Transverse colon (tissue), 4 donors: ENCODE data around the gene CD22.
"Not testable (repeated sequence)": the region's sequence is repeated elsewhere in the genome, so short reads cannot be mapped to it uniquely, and the experiment has no call there.

Experiments used
- CTCF ChIP-seq, 5 experiments: fragments of 200-600 bp in 3 of 5; fragments of 450-650 bp in 2 of 5; sonication (generic) in 3 of 5; IDR thresholded peaks; 1 replicate in 2 of 5; 2 replicates in 3 of 5; pipeline ENCODE4 v1.5.1; 2016 to 2017; ENCODE audit warnings: antibody characterized with exemption in 5 of 5, inconsistent platforms in 3 of 5, mild to moderate bottlenecking in 2 of 5, moderate library complexity in 1 of 5
- EP300 ChIP-seq: sonication (generic); formaldehyde crosslinking; IDR thresholded peaks from one replicate; pipeline ENCODE4 v1.6.1; 2017; ENCODE audit warnings: antibody characterized with exemption, low read depth
- POLR2A ChIP-seq: fragments of 450-650 bp; IDR thresholded peaks from one replicate; pipeline ENCODE4 v1.6.1; 2016; ENCODE audit warnings: antibody characterized with exemption, mild to moderate bottlenecking, moderate library complexity
- POLR2AphosphoS5 ChIP-seq, 3 donors: sonication (generic); formaldehyde crosslinking; IDR thresholded peaks; one replicate each; pipeline ENCODE4 v1.6.1; 2016; ENCODE audit warnings: antibody characterized with exemption in 3 of 3

GRCh38 chr19:35359395-35359794 lies 30.4 kb downstream of the CD22 start:
- not testable (repeated sequence) for TF ChIP-seq POLR2A; CTCF (IDR thresholded peaks at IDR 0.05); POLR2AphosphoS5 (IDR thresholded peaks at IDR 0.05); EP300
